Duodenal mucosa (tissue), 2 donors: ENCODE measurements around the gene WDFY1.

ENCODE experiments used
- H3K27ac ChIP-seq: one replicate; pipeline ENCODE4 v1.7.0; 2013; ENCODE audit warnings: low read depth, low read length
- H3K27me3 ChIP-seq, 2 donors: one replicate each; pipeline ENCODE4 v1.7.0; 2013; ENCODE audit warnings: low read length in 2 of 2, control low read depth in 1 of 2; ENCODE audit not compliant: insufficient read depth in 2 of 2, control insufficient read depth in 1 of 2
- H3K36me3 ChIP-seq, 2 donors: one replicate each; pipeline ENCODE4 v1.7.0; 2013; ENCODE audit warnings: low read length in 2 of 2, control low read depth in 1 of 2; ENCODE audit not compliant: insufficient read depth in 2 of 2, control insufficient read depth in 1 of 2
- H3K4me1 ChIP-seq, 2 donors: one replicate each; pipeline ENCODE4 v1.7.0; 2013; ENCODE audit warnings: low read length in 2 of 2, control low read depth in 1 of 2; ENCODE audit not compliant: insufficient read depth in 2 of 2, control insufficient read depth in 1 of 2
- H3K4me3 ChIP-seq, 2 donors: one replicate each; pipeline ENCODE4 v1.7.0; 2013; ENCODE audit warnings: low read length in 2 of 2, low read depth in 1 of 2
- H3K9ac ChIP-seq, 2 donors: one replicate each; pipeline ENCODE4 v1.7.0; 2013; ENCODE audit warnings: low read length in 2 of 2, low read depth in 1 of 2
- H3K9me3 ChIP-seq, 2 donors: one replicate each; pipeline ENCODE4 v1.7.0; 2013; ENCODE audit warnings: low read length in 2 of 2, control low read depth in 1 of 2; ENCODE audit not compliant: control insufficient read depth in 1 of 2

WDFY1 gene

GRCh38 chr2:223900066-223900465, 45.1 kb downstream of the WDFY1 start:
- Histone ChIP-seq H3K4me3 (no peak overlapping the region), H3K27ac (no peak overlapping the region), H3K36me3 (peaks cover 11 to 36% of the 10 kb centered on the region in 2 donors), H3K9me3 (no peaks in the 10 kb centered on the region), H3K27me3 (no peaks in the 10 kb centered on the region), H3K4me1 (peaks cover 0 to 7% of the 10 kb centered on the region in 2 donors), H3K9ac (no peak overlapping the region)

- Histone ChIP-seq H3K9me3 (no peaks in the 10 kb centered on the region), H3K36me3 (peaks cover 12 to 48% of the 10 kb centered on the region in 2 donors), H3K27ac (no peak overlapping the region), H3K4me1 (peaks cover 3 to 9% of the 10 kb centered on the region in 2 donors), H3K4me3 (no peak overlapping the region), H3K27me3 (no peaks in the 10 kb centered on the region), H3K9ac (no peak overlapping the region)
These were observed 47.3 kb downstream of the WDFY1 start for GRCh38 chr2:223897669-223898330.

- peaks cover 19 to 56% of the 10 kb centered on the region in 2 donors for H3K36me3 ChIP-seq
These were observed 48.3 kb downstream of the WDFY1 start for GRCh38 chr2:223896833-223897311.

GRCh38 chr2:223894968-223895367, 50.2 kb downstream of the WDFY1 start:
- H3K27me3 ChIP-seq: no peaks in the 10 kb centered on the region
- H3K4me3 ChIP-seq: no peak overlapping the region
- H3K36me3 ChIP-seq: peaks cover 15 to 52% of the 10 kb centered on the region in 2 donors
- peaks cover 3 to 9% of the 10 kb centered on the region in 2 donors for H3K4me1 ChIP-seq
- no peaks in the 10 kb centered on the region for H3K9me3 ChIP-seq
- H3K27ac ChIP-seq: no peak overlapping the region
- no peak overlapping the region for H3K9ac ChIP-seq

More at GRCh38 chr2:223896833-223897311, 48.3 kb downstream of the WDFY1 start:
- Histone ChIP-seq H3K9ac (no peak overlapping the region), H3K4me3 (no peak overlapping the region), H3K4me1 (peaks cover 3 to 9% of the 10 kb centered on the region in 2 donors), H3K9me3 (no peaks in the 10 kb centered on the region), H3K27ac (no peak overlapping the region), H3K27me3 (no peaks in the 10 kb centered on the region)

GRCh38 chr2:223894009-223894408, 51.1 kb downstream of the WDFY1 start:
- Histone ChIP-seq H3K27ac (no peak overlapping the region), H3K27me3 (no peaks in the 10 kb centered on the region), H3K36me3 (peaks cover 15 to 59% of the 10 kb centered on the region in 2 donors), H3K9me3 (no peaks in the 10 kb centered on the region), H3K9ac (no peak overlapping the region), H3K4me1 (peaks cover 3 to 9% of the 10 kb centered on the region in 2 donors), H3K4me3 (no peak overlapping the region)

- Histone ChIP-seq H3K4me3 (no peak overlapping the region), H3K27ac (no peak overlapping the region), H3K36me3 (peaks cover 10 to 49% of the 10 kb centered on the region in 2 donors), H3K4me1 (peaks cover 3 to 8% of the 10 kb centered on the region in 2 donors), H3K27me3 (no peaks in the 10 kb centered on the region), H3K9me3 (no peaks in the 10 kb centered on the region), H3K9ac (no peak overlapping the region)
These were observed 54.4 kb downstream of the WDFY1 start for GRCh38 chr2:223890721-223891120.

- no peaks in the 10 kb centered on the region for H3K27me3 ChIP-seq
- H3K9me3 ChIP-seq: no peaks in the 10 kb centered on the region
- peaks cover 10 to 58% of the 10 kb centered on the region in 2 donors for H3K36me3 ChIP-seq
- no peaks in the 10 kb centered on the region for H3K4me1 ChIP-seq
- no peak overlapping the region for H3K9ac ChIP-seq
- H3K4me3 ChIP-seq: no peak overlapping the region
- no peak overlapping the region for H3K27ac ChIP-seq
These were observed 55.9 kb downstream of the WDFY1 start for GRCh38 chr2:223889229-223889628.

- H3K9ac ChIP-seq: no peak overlapping the region
- no peaks in the 10 kb centered on the region for H3K9me3 ChIP-seq
- H3K36me3 ChIP-seq: peaks cover 10 to 51% of the 10 kb centered on the region in 2 donors
- no peak overlapping the region for H3K4me3 ChIP-seq
- H3K27me3 ChIP-seq: no peaks in the 10 kb centered on the region
- H3K4me1 ChIP-seq: no peaks in the 10 kb centered on the region
- H3K27ac ChIP-seq: no peak overlapping the region
These were observed 56.9 kb downstream of the WDFY1 start for GRCh38 chr2:223888251-223888650.

- no peak overlapping the region for H3K9ac ChIP-seq
- peaks cover 3 to 47% of the 10 kb centered on the region in 2 donors for H3K36me3 ChIP-seq
- no peak overlapping the region for H3K4me3 ChIP-seq
- no peak overlapping the region for H3K27ac ChIP-seq
- no peaks in the 10 kb centered on the region for H3K9me3 ChIP-seq
- no peaks in the 10 kb centered on the region for H3K4me1 ChIP-seq
- no peaks in the 10 kb centered on the region for H3K27me3 ChIP-seq
These were observed 58.0 kb downstream of the WDFY1 start for GRCh38 chr2:223887127-223887526.

GRCh38 chr2:223886726-223887125, 58.4 kb downstream of the WDFY1 start:
- no peaks in the 10 kb centered on the region for H3K4me1 ChIP-seq
- no peak overlapping the region for H3K4me3 ChIP-seq
- no peaks in the 10 kb centered on the region for H3K9me3 ChIP-seq
- H3K27me3 ChIP-seq: no peaks in the 10 kb centered on the region
- H3K36me3 ChIP-seq: peaks cover 3 to 46% of the 10 kb centered on the region in 2 donors
- H3K27ac ChIP-seq: no peak overlapping the region
- H3K9ac ChIP-seq: no peak overlapping the region
